CD4-positive, alpha-beta T cell (primary cell): ENCODE data around the gene RAD51. TPM values are rescaled to one million over a fixed set of nuclear protein-coding genes. Genes with fewer than 3 reads are reported as not detected.

Source experiments
- ATAC-seq: fragments of 200-7000 bp; cut with Tn5 transposase; one replicate; pipeline ENCODE4 v1.10.0; 2022; ENCODE audit warnings: mild to moderate bottlenecking; ENCODE audit not compliant: poor library complexity
- CTCF ChIA-PET: fragments of 350-600 bp; sonication (Branson Sonifier 250); formaldehyde crosslinking; loops from one replicate; lab custom pipeline; 2021; ENCODE audit warnings: antibody characterized with exemption, inconsistent platforms; lab: Charles Lee
- POLR2A ChIA-PET: fragments of 350-600 bp; sonication (Branson Sonifier 250); formaldehyde crosslinking; loops from one replicate; lab custom pipeline; 2021; ENCODE audit warnings: antibody characterized with exemption, inconsistent platforms; lab: Charles Lee
- DNase-seq, 14 experiments: peaks; one replicate each; pipeline ENCODE4 v3.0.0-alpha.2; 2013 to 2020; ENCODE audit warnings: mixed read lengths in 2 of 14
- H3K27ac ChIP-seq, 2 donors: one replicate each; pipeline versions ENCODE4 v1.5.1 to v1.7.0; 2013; ENCODE audit warnings: low read length in 2 of 2, low read depth in 1 of 2, mild to moderate bottlenecking in 1 of 2
- H3K27me3 ChIP-seq, 2 experiments: 1 replicate in 1 of 2; 2 replicates in 1 of 2; pipeline versions ENCODE4 v1.6.1 to v1.7.0; 2013; ENCODE audit warnings: low read length in 2 of 2, control low read depth in 1 of 2, mild to moderate bottlenecking in 1 of 2, moderate library complexity in 1 of 2; ENCODE audit not compliant: insufficient read depth in 2 of 2, control insufficient read depth in 1 of 2
- H3K36me3 ChIP-seq: one replicate; pipeline ENCODE4 v1.6.1; 2013; ENCODE audit warnings: low read length, control low read depth; ENCODE audit not compliant: insufficient read depth
- H3K4me1 ChIP-seq: one replicate; pipeline ENCODE4 v1.6.1; 2013; ENCODE audit warnings: low read length, control low read depth; ENCODE audit not compliant: insufficient read depth
- H3K4me3 ChIP-seq: one replicate; pipeline ENCODE4 v1.5.1; 2013; ENCODE audit warnings: mild to moderate bottlenecking, low read length, moderate library complexity
- H3K9me3 ChIP-seq, 2 experiments: 1 replicate in 1 of 2; 2 replicates in 1 of 2; pipeline versions ENCODE4 v1.6.1 to v1.7.0; 2013; ENCODE audit warnings: low read length in 2 of 2, mild to moderate bottlenecking in 2 of 2, control low read depth in 1 of 2, moderate library complexity in 1 of 2; ENCODE audit not compliant: control insufficient read depth in 1 of 2, insufficient read depth in 1 of 2
- H3K27ac Mint-ChIP-seq: one replicate; pipeline ENCODE4 v1.8.0; 2020; ENCODE audit warnings: mixed read lengths
- H3K27me3 Mint-ChIP-seq: one replicate; pipeline ENCODE4 v1.8.0; 2021; ENCODE audit warnings: mixed read lengths
- H3K36me3 Mint-ChIP-seq: one replicate; pipeline ENCODE4 v1.8.0; 2021; ENCODE audit warnings: low read depth, mixed read lengths
- H3K4me1 Mint-ChIP-seq: one replicate; pipeline ENCODE4 v1.8.0; 2021; ENCODE audit warnings: low read depth, mixed read lengths
- H3K4me3 Mint-ChIP-seq: one replicate; pipeline ENCODE4 v1.8.0; 2020; ENCODE audit warnings: mild to moderate bottlenecking, mixed read lengths
- H3K9me3 Mint-ChIP-seq: one replicate; pipeline ENCODE4 v1.8.0; 2020; ENCODE audit warnings: mixed read lengths
- CTCF ChIP-seq: fragments of 200-600 bp; IDR thresholded peaks from one replicate; pipeline ENCODE4 v1.8.0; 2022; ENCODE audit warnings: antibody characterized with exemption, mild to moderate bottlenecking
- intact Hi-C, 2 experiments: fragments of 100-400 bp; cut with DNase I in 1 of 2; cut with micrococcal nuclease in 1 of 2; formaldehyde crosslinking; loops; one replicate each; pipeline versions ENCODE4 v1.15.1 to v1.9.0; 2023 to 2025; cut with DNase I, micrococcal nuclease
- total RNA-seq, 174 experiments: library from RNA in 2 of 174; stranded (reverse) in 2 of 174; gene quantifications; one replicate each; pipeline ENCODE4 v1.2.3 and lab custom pipeline; 2021 to 2026

The RAD51 gene
- total RNA-seq, 2 experiments from 2014 or later = 0.64 to 1.5 TPM

- peaks cover 75% of the 10 kb centered on the region for H3K36me3 ChIP-seq
- Mint-ChIP-seq H3K27me3 (no peaks in the 10 kb centered on the region), H3K36me3 (peaks cover 88% of the 10 kb centered on the region), H3K4me1 (peaks cover 10% of the 10 kb centered on the region), H3K9me3 (no peaks in the 10 kb centered on the region), H3K27ac (no peak overlapping the region), H3K4me3 (no peak overlapping the region)
- ATAC-seq (no peak), DNase-seq (no peak)
- intact Hi-C loops = no loop called here
- CTCF ChIA-PET = no interaction called here
- peaks cover 20% of the 10 kb centered on the region for H3K4me1 ChIP-seq
- POLR2A ChIA-PET = interaction anchor here (0.8 kb wide), 1 partner anchor 18 kb away, joined by 3 read pairs; no protein-coding TSS in a partner anchor
- no peak overlapping the region for H3K27ac ChIP-seq
- no peak for TF ChIP-seq CTCF
- H3K9me3 ChIP-seq = no peaks in the 10 kb centered on the region
- H3K27me3 ChIP-seq = no peaks in the 10 kb centered on the region
- H3K4me3 ChIP-seq = no peak overlapping the region
Measured at GRCh38 chr15:40739854-40740253, 44.9 kb downstream of the RAD51 start.

- H3K36me3 ChIP-seq = peaks cover 62% of the 10 kb centered on the region
- peak overlapping the region; percentile 52 to 81 for H3K27ac ChIP-seq
- TF ChIP-seq CTCF = no peak
- peaks cover 10% of the 10 kb centered on the region for H3K4me1 Mint-ChIP-seq
- ATAC-seq (no peak), DNase-seq (no peak)
- no peaks in the 10 kb centered on the region for H3K9me3 ChIP-seq
- no peaks in the 10 kb centered on the region for H3K27me3 ChIP-seq
- peaks cover 82% of the 10 kb centered on the region for H3K36me3 Mint-ChIP-seq
- no peaks in the 10 kb centered on the region for H3K9me3 Mint-ChIP-seq
- no peaks in the 10 kb centered on the region for H3K27me3 Mint-ChIP-seq
- H3K27ac Mint-ChIP-seq = peak overlapping the region; percentile 96
- no peak overlapping the region for H3K4me3 ChIP-seq
- CTCF ChIA-PET = interaction anchor here (0.7 to 2.1 kb wide), 7 partner anchors 11 to 151 kb away, joined by 3 to 8 read pairs (median 3); partner anchors contain the start of genes GCHFR, RAD51, RMDN3 and VPS18
- peaks cover 22% of the 10 kb centered on the region for H3K4me1 ChIP-seq
- peak overlapping the region; percentile 20 for H3K4me3 Mint-ChIP-seq
- intact Hi-C loops = no loop called here
- POLR2A ChIA-PET = interaction anchor here (1.6 to 2.1 kb wide), 2 partner anchors 20 to 49 kb away, joined by 7 to 10 read pairs; partner anchors contain the start of genes GCHFR and RAD51
Measured at GRCh38 chr15:40743485-40743901, 48.5 kb downstream of the RAD51 start.

GRCh38 chr15:40743921-40744814 lies 49.2 kb downstream of the RAD51 start:
- no peak for TF ChIP-seq CTCF
- Mint-ChIP-seq H3K36me3 (peaks cover 75% of the 10 kb centered on the region), H3K27me3 (no peaks in the 10 kb centered on the region), H3K27ac (peak overlapping the region; percentile 96), H3K4me3 (peak overlapping the region; percentile 20), H3K4me1 (peaks cover 10% of the 10 kb centered on the region), H3K9me3 (no peaks in the 10 kb centered on the region)
- POLR2A ChIA-PET = interaction anchor here (1.6 to 2.1 kb wide), 2 partner anchors 20 to 50 kb away, joined by 7 to 10 read pairs; partner anchors contain the start of genes GCHFR and RAD51
- no peaks in the 10 kb centered on the region for H3K9me3 ChIP-seq
- peak; percentile 25 to 91 (median 44) for DNase-seq
- H3K36me3 ChIP-seq = peaks cover 59% of the 10 kb centered on the region
- peak; percentile 91 for ATAC-seq
- peaks cover 22% of the 10 kb centered on the region for H3K4me1 ChIP-seq
- no peaks in the 10 kb centered on the region for H3K27me3 ChIP-seq
- intact Hi-C loops = no loop called here
- no peak overlapping the region for H3K4me3 ChIP-seq
- CTCF ChIA-PET = interaction anchor here (0.6 to 2.1 kb wide), 8 partner anchors 9 to 66 kb away, joined by 3 to 8 read pairs (median 3); partner anchors contain the start of genes GCHFR, RAD51 and RMDN3
- peak overlapping the region; percentile 52 to 81 for H3K27ac ChIP-seq
